Esophagus muscularis mucosa (tissue), 4 donors: ENCODE measurements around the gene ZNF516. TPM values are rescaled to one million over a fixed set of nuclear protein-coding genes. Genes with fewer than 3 reads are reported as not detected.

ENCODE experiments used
- DNase-seq: peaks from one replicate; pipeline ENCODE4 v3.0.0-alpha.2; 2017; ENCODE audit errors: extremely low spot score
- H3K27ac ChIP-seq, 4 donors: fragments of 200-600 bp; sonication (generic); replicated peaks in 1 of 4; 1 replicate in 3 of 4; 2 replicates in 1 of 4; pipeline ENCODE4 v1.5.1; 2016 to 2019; ENCODE audit warnings: mild to moderate bottlenecking in 1 of 4
- H3K27me3 ChIP-seq, 4 donors: fragments of 200-600 bp; sonication (generic); one replicate each; pipeline versions ENCODE4 v1.5.1 to v1.6.0; 2016 to 2019
- H3K36me3 ChIP-seq, 4 donors: fragments of 200-600 bp; sonication (generic); one replicate each; pipeline ENCODE4 v1.5.1; 2016 to 2019
- H3K4me1 ChIP-seq, 4 donors: fragments of 200-600 bp; sonication (generic); one replicate each; pipeline ENCODE4 v1.5.1; 2016 to 2019
- H3K4me3 ChIP-seq, 4 donors: fragments of 200-600 bp; sonication (generic); 1 replicate in 2 of 4; 2 replicates in 2 of 4; pipeline ENCODE4 v1.5.1; 2016 to 2019; ENCODE audit warnings: mild to moderate bottlenecking in 4 of 4, moderate library complexity in 1 of 4
- H3K9me3 ChIP-seq, 4 donors: fragments of 200-600 bp; sonication (generic); 1 replicate in 3 of 4; 2 replicates in 1 of 4; pipeline ENCODE4 v1.5.1; 2016 to 2019
- CTCF ChIP-seq, 3 experiments: fragments of 200-600 bp in 2 of 3; fragments of 450-650 bp in 1 of 3; sonication (generic) in 2 of 3; IDR thresholded peaks; one replicate each; pipeline ENCODE4 v1.5.1; 2017 to 2019; ENCODE audit warnings: antibody characterized with exemption in 3 of 3, mild to moderate bottlenecking in 2 of 3, moderate library complexity in 1 of 3
- EP300 ChIP-seq: sonication (generic); formaldehyde crosslinking; IDR thresholded peaks from one replicate; pipeline ENCODE4 v1.6.1; 2017; ENCODE audit warnings: antibody characterized with exemption
- POLR2A ChIP-seq: fragments of 450-650 bp; IDR thresholded peaks from one replicate; pipeline ENCODE4 v1.6.1; 2017; ENCODE audit warnings: antibody characterized with exemption, moderate library complexity, mild to moderate bottlenecking, low read depth
- POLR2AphosphoS5 ChIP-seq, 2 donors: sonication (generic); formaldehyde crosslinking; IDR thresholded peaks; one replicate each; pipeline ENCODE4 v1.6.1; 2017; ENCODE audit warnings: antibody characterized with exemption in 2 of 2
- WGBS: methylation state at CpG from one replicate; pipeline ENCODE4 v1.1.5; 2018; 5-methylcytosine and 5-hydroxymethylcytosine counted together
- intact Hi-C: fragments of 100-400 bp; cut with DNase I; formaldehyde crosslinking; loops from one replicate; pipeline ENCODE4 v1.15.1; 2023
- total RNA-seq, 4 donors: library from RNA; depleted of rRNA; stranded (reverse); fragments of >200 nt; gene quantifications; one replicate each; pipeline versions ENCODE4 v1.1.0 to v1.2.1, GENCODE V29; 2016

The ZNF516 gene
- total RNA-seq, 4 donors from 2014 or later, result 28.5 to 44.9 (median 35.8) TPM

GRCh38 chr18:76338619-76339245, 156.3 kb downstream of the ZNF516 start:
- TF ChIP-seq EP300 (no peak), CTCF (IDR thresholded peaks at IDR 0.05) (no peak), POLR2AphosphoS5 (IDR thresholded peaks at IDR 0.05) (no peak), POLR2A (no peak)
- Histone ChIP-seq H3K27me3 (no peaks in the 10 kb centered on the region), H3K4me1 (no peaks in the 10 kb centered on the region), H3K9me3 (peaks cover 0 to 15% (median 7%) of the 10 kb centered on the region in 4 donors), H3K36me3 (no peaks in the 10 kb centered on the region), H3K4me3 (no peak overlapping the region), H3K27ac (no peak overlapping the region)
- peak; percentile 55 for DNase-seq
- intact Hi-C loops, result no loop called here
- 81% methylated on average over 5 of the region's 5 CpGs for WGBS

- TF ChIP-seq CTCF (IDR thresholded peaks at IDR 0.05) (no peak), EP300 (no peak), POLR2A (no peak), POLR2AphosphoS5 (IDR thresholded peaks at IDR 0.05) (no peak)
- DNase-seq, result peak; percentile 84
- no peak overlapping the region for H3K4me3 ChIP-seq
- intact Hi-C loops, result no loop called here
- no peaks in the 10 kb centered on the region for H3K4me1 ChIP-seq
- no peaks in the 10 kb centered on the region for H3K27me3 ChIP-seq
- no peaks in the 10 kb centered on the region for H3K36me3 ChIP-seq
- no peak overlapping the region for H3K27ac ChIP-seq
- H3K9me3 ChIP-seq, result peaks cover 0 to 15% (median 10%) of the 10 kb centered on the region in 4 donors
- 93% methylated on average over 9 of the region's 9 CpGs for WGBS
Measured at GRCh38 chr18:76338088-76338487, 157.0 kb downstream of the ZNF516 start.

- WGBS, result 84% methylated on average over 10 of the region's 10 CpGs
- TF ChIP-seq POLR2AphosphoS5 (IDR thresholded peaks at IDR 0.05), result no peak
- TF ChIP-seq CTCF (IDR thresholded peaks at IDR 0.05), result no peak
- no peak for TF ChIP-seq POLR2A
- no peak for TF ChIP-seq EP300
- intact Hi-C loops, result no loop called here
- no peaks in the 10 kb centered on the region for H3K36me3 ChIP-seq
- no peaks in the 10 kb centered on the region for H3K27me3 ChIP-seq
- DNase-seq, result peak; percentile 72
- peaks cover 0 to 22% (median 14%) of the 10 kb centered on the region in 4 donors for H3K9me3 ChIP-seq
- H3K4me1 ChIP-seq, result no peaks in the 10 kb centered on the region
- no peak overlapping the region for H3K4me3 ChIP-seq
- H3K27ac ChIP-seq, result no peak overlapping the region
Measured at GRCh38 chr18:76335859-76336640, 159.0 kb downstream of the ZNF516 start.

- H3K27me3 ChIP-seq, result no peaks in the 10 kb centered on the region
- intact Hi-C loops, result no loop called here
- no peak overlapping the region for H3K27ac ChIP-seq
- peaks cover 0 to 34% (median 19%) of the 10 kb centered on the region in 4 donors for H3K9me3 ChIP-seq
- 83% methylated on average over 4 of the region's 4 CpGs for WGBS
- no peaks in the 10 kb centered on the region for H3K36me3 ChIP-seq
- no peak for TF ChIP-seq POLR2AphosphoS5 (IDR thresholded peaks at IDR 0.05)
- no peak for TF ChIP-seq CTCF (IDR thresholded peaks at IDR 0.05)
- no peak for TF ChIP-seq EP300
- TF ChIP-seq POLR2A, result no peak
- DNase-seq, result no peak
- H3K4me1 ChIP-seq, result no peaks in the 10 kb centered on the region
- no peak overlapping the region for H3K4me3 ChIP-seq
Measured at GRCh38 chr18:76328140-76328539, 166.9 kb downstream of the ZNF516 start.
